BE2C (cell line): ENCODE measurements around the gene NDNF.

Experiments
- DNase-seq: peaks from one replicate; pipeline ENCODE4 v3.0.0-alpha.2; 2020
- H3K27me3 ChIP-seq: fragments of 250-450 bp; sonication (Bioruptor Pico); 2 replicates; pipeline ENCODE4 v1.5.1; 2020; ENCODE audit warnings: mild to moderate bottlenecking
- H3K36me3 ChIP-seq: fragments of 250-450 bp; sonication (Bioruptor Pico); 2 replicates; pipeline ENCODE4 v1.5.1; 2020; ENCODE audit warnings: mild to moderate bottlenecking
- H3K4me1 ChIP-seq: fragments of 250-450 bp; sonication (Bioruptor Pico); 2 replicates; pipeline ENCODE4 v1.5.1; 2020
- H3K4me3 ChIP-seq: 2 replicates; pipeline ENCODE4 v1.5.1; 2011; ENCODE audit warnings: low read depth, low read length
- H3K9me3 ChIP-seq: fragments of 250-450 bp; sonication (Bioruptor Pico); 2 replicates; pipeline ENCODE4 v1.5.1; 2020
- CTCF ChIP-seq: IDR thresholded peaks from 2 replicates; pipeline ENCODE4 v1.5.1; 2012; ENCODE audit warnings: mild to moderate bottlenecking, low read depth, low read length

NDNF gene

GRCh38 chr4:121093261-121093660, 20.9 kb upstream of the NDNF start:
- no peak for DNase-seq
- TF ChIP-seq CTCF = no peak
- H3K4me1 ChIP-seq = no peaks in the 10 kb centered on the region
- H3K9me3 ChIP-seq = no peaks in the 10 kb centered on the region
- no peak overlapping the region for H3K4me3 ChIP-seq
- H3K36me3 ChIP-seq = no peaks in the 10 kb centered on the region
- 0 out of 2 replicates have a peak, but pooled peaks cover 2% of the 10 kb centered on the region for H3K27me3 ChIP-seq

GRCh38 chr4:121091941-121092340, 19.6 kb upstream of the NDNF start:
- TF ChIP-seq CTCF = no peak
- Histone ChIP-seq H3K27me3 (0 out of 2 replicates have a peak, but pooled peaks cover 2% of the 10 kb centered on the region), H3K9me3 (no peaks in the 10 kb centered on the region), H3K4me3 (no peak overlapping the region), H3K4me1 (no peaks in the 10 kb centered on the region), H3K36me3 (no peaks in the 10 kb centered on the region)
- DNase-seq = no peak

GRCh38 chr4:121088867-121089266, 16.5 kb upstream of the NDNF start:
- Histone ChIP-seq H3K27me3 (0 out of 2 replicates have a peak, but pooled peaks cover 2% of the 10 kb centered on the region), H3K4me3 (no peak overlapping the region), H3K4me1 (no peaks in the 10 kb centered on the region), H3K36me3 (no peaks in the 10 kb centered on the region), H3K9me3 (no peaks in the 10 kb centered on the region)
- TF ChIP-seq CTCF = no peak
- DNase-seq = no peak

GRCh38 chr4:121079376-121079775, 7.0 kb upstream of the NDNF start:
- DNase-seq = no peak
- Histone ChIP-seq H3K9me3 (no peaks in the 10 kb centered on the region), H3K4me1 (no peaks in the 10 kb centered on the region), H3K36me3 (no peaks in the 10 kb centered on the region), H3K27me3 (peaks cover 30% of the 10 kb centered on the region), H3K4me3 (no peak overlapping the region)
- TF ChIP-seq CTCF = no peak

GRCh38 chr4:121077496-121077895, 5.2 kb upstream of the NDNF start:
- H3K27me3 ChIP-seq = peaks cover 43% of the 10 kb centered on the region
- no peaks in the 10 kb centered on the region for H3K4me1 ChIP-seq
- no peak for TF ChIP-seq CTCF
- no peaks in the 10 kb centered on the region for H3K9me3 ChIP-seq
- DNase-seq = no peak
- H3K36me3 ChIP-seq = no peaks in the 10 kb centered on the region
- H3K4me3 ChIP-seq = no peak overlapping the region

GRCh38 chr4:121076416-121076815, 4.1 kb upstream of the NDNF start:
- no peaks in the 10 kb centered on the region for H3K4me1 ChIP-seq
- no peak overlapping the region for H3K4me3 ChIP-seq
- DNase-seq = no peak
- no peak for TF ChIP-seq CTCF
- H3K9me3 ChIP-seq = no peaks in the 10 kb centered on the region
- no peaks in the 10 kb centered on the region for H3K36me3 ChIP-seq
- peaks cover 52% of the 10 kb centered on the region for H3K27me3 ChIP-seq
